Measurements from ENCODE around the gene RHEX. TPM values are rescaled to one million over a fixed set of nuclear protein-coding genes. Genes with fewer than 3 reads are reported as not detected.
A peak's percentile ranks its signal among the peaks of the same experiment; 100 is the strongest.

Gene RHEX
- total RNA-seq, 2 experiments from 2014 or later, result not detected

- no peaks in the 10 kb centered on the region for H3K36me3 Mint-ChIP-seq
- CTCF ChIA-PET, result interaction anchor here (0.8 to 11.6 kb wide), 3 partner anchors 80 to 134 kb away, joined by 3 to 129 read pairs (median 3); no protein-coding TSS in a partner anchor
- no peaks in the 10 kb centered on the region for H3K4me1 Mint-ChIP-seq
- H3K27ac Mint-ChIP-seq, result no peak overlapping the region
- ATAC-seq, result no peak
- peaks cover 30% of the 10 kb centered on the region for H3K27me3 Mint-ChIP-seq
- DNase-seq, result peak; percentile 23
- no peak overlapping the region for H3K4me3 Mint-ChIP-seq
- H3K9me3 Mint-ChIP-seq (ENCODE audit: low read depth), result no peaks in the 10 kb centered on the region
Observed at GRCh38 chr1:206111271-206111927, 58.4 kb downstream of the RHEX start.

DNA sequence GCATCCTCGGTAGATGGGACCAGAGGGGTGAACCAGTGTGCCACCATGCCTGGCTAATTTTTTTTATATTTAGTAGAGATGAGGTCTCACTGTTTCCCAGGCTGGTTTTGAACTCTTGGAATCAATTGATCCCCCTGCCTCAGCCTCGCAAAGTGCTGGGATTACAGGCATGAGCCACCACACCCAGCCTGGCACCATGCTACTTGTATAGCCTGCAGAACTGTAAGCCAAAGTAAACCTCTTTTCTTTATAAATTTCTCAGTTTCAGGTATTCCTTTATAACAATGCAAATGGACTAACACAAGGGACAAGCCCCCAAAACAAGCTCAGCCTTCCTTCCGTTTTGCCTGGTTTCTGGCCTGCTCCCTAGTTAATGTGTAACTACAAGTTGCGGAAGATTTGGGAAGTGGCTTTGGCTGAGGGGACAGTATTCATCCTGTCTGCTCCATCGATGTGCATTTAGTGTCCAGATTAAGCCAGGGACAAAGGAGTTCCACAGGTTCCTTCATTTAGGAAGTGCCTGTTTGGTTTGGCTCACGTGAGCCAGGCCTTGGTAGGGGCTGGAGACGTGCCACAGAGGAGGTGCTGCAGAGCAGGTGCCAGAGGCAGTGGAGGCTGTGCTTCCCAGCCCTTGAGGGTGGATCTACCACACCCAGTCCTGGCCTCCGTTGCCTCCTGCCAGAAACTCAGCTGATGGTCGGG lies 59.8 kb downstream of the RHEX start:
- ATAC-seq (no peak), DNase-seq (peak; percentile 33)
- H3K9me3 Mint-ChIP-seq (ENCODE audit: low read depth), result no peaks in the 10 kb centered on the region
- CTCF ChIA-PET, result no interaction called here
- H3K4me1 Mint-ChIP-seq, result peaks cover 5% of the 10 kb centered on the region
- peaks cover 36% of the 10 kb centered on the region for H3K27me3 Mint-ChIP-seq
- no peaks in the 10 kb centered on the region for H3K36me3 Mint-ChIP-seq
- no peak overlapping the region for H3K4me3 Mint-ChIP-seq
- no peak overlapping the region for H3K27ac Mint-ChIP-seq

GRCh38 chr1:206114692-206115640 lies 62.0 kb downstream of the RHEX start:
- peaks cover 7% of the 10 kb centered on the region for H3K4me1 Mint-ChIP-seq
- CTCF ChIA-PET, result interaction anchor here (0.6 to 1.5 kb wide), 5 partner anchors 9 to 323 kb away, joined by 3 to 5 read pairs (median 4); no protein-coding TSS in a partner anchor
- DNase-seq (peak; percentile 7), ATAC-seq (no peak)
- H3K9me3 Mint-ChIP-seq (ENCODE audit: low read depth), result no peaks in the 10 kb centered on the region
- peaks cover 50% of the 10 kb centered on the region for H3K27me3 Mint-ChIP-seq
- H3K36me3 Mint-ChIP-seq, result peaks cover 3% of the 10 kb centered on the region
- no peak overlapping the region for H3K27ac Mint-ChIP-seq
- H3K4me3 Mint-ChIP-seq, result no peak overlapping the region

DNA sequence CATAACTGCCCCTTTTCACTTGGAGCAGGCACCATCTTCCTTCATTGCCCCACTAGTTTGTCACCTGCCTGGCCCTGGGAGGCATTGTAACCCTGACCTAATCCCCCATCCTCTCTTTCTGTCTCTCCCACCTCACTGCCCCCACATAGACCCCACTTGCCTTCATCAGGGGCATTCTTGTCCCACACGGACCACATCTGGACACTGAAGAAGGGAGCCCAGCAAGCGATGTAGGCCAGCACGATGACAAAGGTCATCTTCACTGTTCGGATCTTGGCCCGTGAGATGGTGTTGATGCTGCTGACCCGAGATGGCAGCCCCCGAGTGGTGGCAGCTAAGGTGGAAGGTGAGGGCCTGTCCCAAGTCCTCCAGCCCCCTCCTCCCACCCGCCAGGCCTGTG lies 62.8 kb downstream of the RHEX start:
- DNase-seq (peak; percentile 9), ATAC-seq (no peak)
- H3K36me3 Mint-ChIP-seq, result peaks cover 3% of the 10 kb centered on the region
- CTCF ChIA-PET, result interaction anchor here (1.0 to 1.5 kb wide), 2 partner anchors 10 to 324 kb away, joined by 4 to 5 read pairs; no protein-coding TSS in a partner anchor
- H3K27ac Mint-ChIP-seq, result no peak overlapping the region
- peaks cover 56% of the 10 kb centered on the region for H3K27me3 Mint-ChIP-seq
- peaks cover 4% of the 10 kb centered on the region for H3K9me3 Mint-ChIP-seq (ENCODE audit: low read depth)
- H3K4me3 Mint-ChIP-seq, result no peak overlapping the region
- H3K4me1 Mint-ChIP-seq, result peaks cover 7% of the 10 kb centered on the region

DNA sequence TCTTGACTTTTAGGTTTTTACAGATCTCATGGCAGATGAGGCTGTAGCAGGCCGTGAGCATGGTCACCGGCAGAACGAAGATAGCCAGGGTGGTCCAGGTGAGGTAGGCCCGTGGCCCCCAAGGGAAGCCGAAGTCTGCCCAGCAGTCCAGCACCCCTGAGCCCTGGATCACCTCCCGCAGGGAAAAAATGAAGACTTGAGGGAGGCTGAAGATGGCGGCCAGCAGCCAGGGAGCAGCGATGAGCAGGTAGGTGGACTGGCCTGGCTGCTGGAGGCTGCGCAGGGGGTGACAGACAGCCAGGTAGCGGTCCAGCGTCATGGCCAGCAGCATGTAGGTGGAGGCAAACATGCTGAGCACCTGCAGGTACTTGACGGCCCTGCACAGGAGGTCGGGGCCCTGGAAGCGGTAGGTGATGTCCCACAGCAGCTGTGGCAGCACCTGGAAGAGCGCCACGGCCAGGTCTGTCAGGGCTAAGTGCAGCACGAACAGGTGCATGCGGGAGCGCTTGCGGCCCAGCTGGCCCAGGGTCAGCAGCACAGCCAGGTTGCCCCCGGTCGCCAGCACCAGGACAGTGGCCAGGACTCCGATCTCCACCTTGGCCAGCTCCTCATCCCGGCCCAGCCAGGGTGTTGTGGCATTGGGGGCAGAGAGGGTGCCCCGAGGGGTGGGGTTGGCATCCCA lies 63.4 kb downstream of the RHEX start:
- Mint-ChIP-seq H3K4me1 (peaks cover 7% of the 10 kb centered on the region), H3K27ac (no peak overlapping the region), H3K9me3 (ENCODE audit: low read depth) (peaks cover 8% of the 10 kb centered on the region), H3K36me3 (peaks cover 6% of the 10 kb centered on the region), H3K27me3 (peaks cover 59% of the 10 kb centered on the region), H3K4me3 (no peak overlapping the region)
- no peak for ATAC-seq
- CTCF ChIA-PET, result no interaction called here
- DNase-seq, result peak; percentile 16

- Mint-ChIP-seq H3K4me1 (peaks cover 7% of the 10 kb centered on the region), H3K9me3 (ENCODE audit: low read depth) (peaks cover 8% of the 10 kb centered on the region), H3K27me3 (peaks cover 62% of the 10 kb centered on the region), H3K4me3 (no peak overlapping the region), H3K36me3 (peaks cover 6% of the 10 kb centered on the region), H3K27ac (no peak overlapping the region)
- no peak for DNase-seq
- CTCF ChIA-PET, result no interaction called here
- ATAC-seq, result no peak
Observed at GRCh38 chr1:206116873-206117150, 63.8 kb downstream of the RHEX start.

DNA sequence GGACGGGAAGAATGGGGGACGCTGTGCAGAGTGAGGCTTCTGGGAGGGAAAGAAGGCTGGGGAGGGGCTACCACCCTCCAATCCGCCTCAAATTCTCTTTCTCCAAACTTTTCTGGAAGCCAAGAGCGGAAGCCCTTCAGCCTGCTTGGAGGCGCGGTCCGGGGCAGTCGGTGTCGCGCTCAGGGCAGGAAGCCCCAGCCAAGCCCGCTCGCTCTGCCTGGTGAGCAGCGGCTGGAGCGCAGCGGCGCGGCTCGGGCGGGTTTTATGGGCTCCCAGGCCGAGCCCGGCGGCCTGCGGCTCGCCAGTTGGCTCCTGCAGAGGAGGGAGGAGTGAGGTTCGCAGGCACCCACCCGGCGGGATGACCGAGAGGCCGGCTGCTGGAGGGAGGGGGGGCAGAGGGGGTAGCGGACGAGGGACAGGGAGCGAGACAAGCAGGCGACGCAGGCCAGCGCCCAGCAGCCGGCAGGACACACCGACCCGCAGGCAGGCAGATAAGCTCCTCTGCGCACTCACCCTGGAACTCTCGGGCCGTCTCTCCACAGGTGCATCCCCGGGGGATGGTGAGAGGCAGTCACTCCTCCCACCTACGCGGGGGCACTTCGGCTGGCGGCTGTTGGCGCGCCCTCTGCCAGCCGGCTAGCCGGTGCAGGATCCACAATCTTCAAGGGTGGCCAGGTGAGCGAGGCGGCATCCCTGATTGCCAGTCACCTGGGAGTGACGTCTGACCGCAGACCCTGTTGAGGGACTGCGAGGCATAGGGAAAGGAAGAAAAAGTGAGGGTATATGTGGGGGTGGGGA lies 64.4 kb downstream of the RHEX start, which contains the start of gene AVPR1B:
TSS of gene AVPR1B (minus strand) at position 238 of the 798 bp plus-strand sequence. CDS start 498 bp downstream, outside the sequence.
- peaks cover 66% of the 10 kb centered on the region for H3K27me3 Mint-ChIP-seq
- ATAC-seq (peak; percentile 53), DNase-seq (peak; percentile 37)
- H3K27ac Mint-ChIP-seq, result no peak within 1 kb of the TSS
- peak within 1 kb of the TSS; percentile 31 for H3K4me3 Mint-ChIP-seq
- H3K36me3 Mint-ChIP-seq, result peaks cover 6% of the 10 kb centered on the region
- H3K9me3 Mint-ChIP-seq (ENCODE audit: low read depth), result peaks cover 10% of the 10 kb centered on the region
- H3K4me1 Mint-ChIP-seq, result peaks cover 7% of the 10 kb centered on the region
- CTCF ChIA-PET, result no interaction called here

DNA sequence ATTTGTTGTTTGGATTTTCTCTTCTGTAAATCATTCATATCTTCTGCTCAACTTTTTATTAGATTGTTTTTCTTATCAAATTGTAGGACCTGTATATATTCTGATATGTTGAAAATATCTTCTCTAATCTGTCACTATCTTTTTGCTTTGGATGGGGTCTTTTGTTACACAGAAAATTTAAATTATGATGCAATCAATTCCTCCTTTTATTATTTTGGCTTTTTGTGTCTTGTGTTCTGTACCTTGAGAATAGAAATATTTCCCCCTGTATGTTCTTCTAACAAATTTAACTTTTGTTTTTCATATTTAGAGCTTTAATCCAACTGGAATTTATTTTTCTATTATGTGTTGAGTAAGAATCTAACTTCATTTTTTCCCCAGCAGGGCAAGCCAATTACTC lies 67.4 kb downstream of the RHEX start:
- CTCF ChIA-PET, result interaction anchor here (1.5 to 1.6 kb wide), 2 partner anchors 14 to 15 kb away, joined by 3 to 4 read pairs; no protein-coding TSS in a partner anchor

DNA sequence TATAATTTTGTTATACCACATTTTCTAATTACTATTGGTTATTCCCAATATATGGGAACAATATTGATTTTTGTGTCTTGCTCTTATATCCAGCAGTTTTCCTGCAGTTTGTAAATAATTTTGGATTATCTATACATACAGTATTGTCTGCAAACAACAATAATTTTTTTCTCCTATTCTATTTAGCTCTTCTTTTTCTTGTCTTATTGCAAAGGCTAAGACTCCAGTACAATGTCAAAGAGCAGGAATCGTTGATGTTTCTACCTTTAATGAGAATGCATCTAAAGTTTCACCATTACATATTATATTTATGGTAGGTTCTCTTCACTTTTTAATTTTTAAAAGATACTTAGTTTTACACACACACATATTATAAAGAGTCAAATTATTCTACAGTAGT lies 68.3 kb downstream of the RHEX start:
- Mint-ChIP-seq H3K4me3 (no peak overlapping the region), H3K27ac (no peak overlapping the region), H3K9me3 (ENCODE audit: low read depth) (peaks cover 13% of the 10 kb centered on the region), H3K36me3 (peaks cover 6% of the 10 kb centered on the region), H3K27me3 (peaks cover 70% of the 10 kb centered on the region), H3K4me1 (peaks cover 7% of the 10 kb centered on the region)
- ATAC-seq (no peak), DNase-seq (no peak)
- CTCF ChIA-PET, result interaction anchor here (1.0 kb wide), 1 partner anchor 90 kb away, joined by 3 read pairs; no protein-coding TSS in a partner anchor

More for the DNA sequence above, 67.4 kb downstream of the RHEX start:
- Mint-ChIP-seq H3K36me3 (peaks cover 6% of the 10 kb centered on the region), H3K4me1 (peaks cover 7% of the 10 kb centered on the region), H3K27me3 (peaks cover 71% of the 10 kb centered on the region), H3K4me3 (no peak overlapping the region), H3K27ac (no peak overlapping the region), H3K9me3 (ENCODE audit: low read depth) (peaks cover 13% of the 10 kb centered on the region)
- ATAC-seq (no peak), DNase-seq (no peak)

DNA sequence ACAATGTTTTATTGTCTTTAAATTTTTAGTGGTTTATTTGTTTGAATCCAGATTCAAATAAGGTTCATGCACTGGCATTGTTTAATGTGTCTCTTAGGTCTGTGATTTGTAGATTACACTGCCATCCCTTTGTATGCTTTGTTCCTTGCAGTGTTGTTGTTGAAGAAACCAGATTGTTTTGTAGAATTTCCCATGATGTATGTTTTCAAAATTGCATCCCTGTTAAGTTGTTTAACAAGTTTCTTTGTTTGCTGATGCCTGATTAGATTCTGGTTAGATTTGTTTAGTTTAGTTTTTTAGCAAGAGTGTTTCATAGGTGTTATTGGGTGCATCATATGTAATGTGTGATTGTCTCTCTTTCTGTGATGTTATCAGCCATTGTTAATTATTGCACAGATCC lies 69.7 kb downstream of the RHEX start:
- H3K27me3 Mint-ChIP-seq, result peaks cover 67% of the 10 kb centered on the region
- DNase-seq (no peak), ATAC-seq (no peak)
- peaks cover 6% of the 10 kb centered on the region for H3K36me3 Mint-ChIP-seq
- peaks cover 13% of the 10 kb centered on the region for H3K9me3 Mint-ChIP-seq (ENCODE audit: low read depth)
- no peak overlapping the region for H3K4me3 Mint-ChIP-seq
- H3K4me1 Mint-ChIP-seq, result peaks cover 2% of the 10 kb centered on the region
- CTCF ChIA-PET, result no interaction called here
- H3K27ac Mint-ChIP-seq, result no peak overlapping the region

DNA sequence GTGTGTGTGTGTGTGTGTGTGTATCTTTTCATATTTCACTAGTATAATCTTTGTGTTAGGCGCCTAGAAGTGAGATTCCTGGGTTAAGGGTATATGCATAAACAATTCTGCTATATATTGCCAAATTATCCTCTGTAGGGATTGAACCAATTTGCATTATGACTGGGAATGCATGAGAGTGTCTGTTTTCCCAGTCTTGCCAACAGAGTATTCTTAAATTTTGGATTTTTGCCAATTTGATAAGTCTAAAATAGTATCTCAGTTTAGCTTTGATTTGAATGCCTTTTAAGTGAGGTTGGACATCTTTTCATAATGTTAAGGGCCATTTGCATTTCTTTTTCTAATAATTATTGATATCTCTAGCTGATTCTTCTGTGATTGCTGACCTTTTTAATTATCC lies 72.4 kb downstream of the RHEX start:
- CTCF ChIA-PET, result interaction anchor here (0.6 kb wide), 1 partner anchor 10 kb away, joined by 4 read pairs; no protein-coding TSS in a partner anchor
- Mint-ChIP-seq H3K9me3 (ENCODE audit: low read depth) (peaks cover 12% of the 10 kb centered on the region), H3K27ac (no peak overlapping the region)

DNA sequence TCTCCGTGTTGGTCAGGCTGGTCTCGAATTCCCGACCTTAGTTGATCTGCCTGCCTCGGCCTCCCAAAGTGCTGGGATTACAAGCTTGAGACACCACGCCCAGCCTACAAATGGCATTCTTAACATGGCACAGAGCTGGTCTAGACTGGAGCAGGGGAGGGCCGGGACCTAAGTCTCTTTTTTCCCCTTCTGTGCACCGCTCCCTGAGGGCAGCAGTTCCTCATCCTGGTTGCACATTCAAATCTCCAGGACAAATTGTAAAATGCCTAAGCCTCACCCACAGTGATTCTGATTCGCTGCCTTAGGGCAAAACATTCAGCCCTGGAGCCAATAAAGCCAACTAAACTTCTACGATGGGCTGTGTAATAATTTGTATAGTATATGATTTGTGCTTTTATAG lies 74.4 kb downstream of the RHEX start:
- Mint-ChIP-seq H3K4me1 (no peaks in the 10 kb centered on the region), H3K9me3 (ENCODE audit: low read depth) (peaks cover 3% of the 10 kb centered on the region), H3K36me3 (no peaks in the 10 kb centered on the region), H3K27ac (no peak overlapping the region), H3K4me3 (no peak overlapping the region), H3K27me3 (peaks cover 54% of the 10 kb centered on the region)
- DNase-seq, result no peak
- ATAC-seq, result no peak
- CTCF ChIA-PET, result interaction anchor here (0.7 kb wide), 1 partner anchor 96 kb away, joined by 3 read pairs; no protein-coding TSS in a partner anchor

More for the DNA sequence above, 72.4 kb downstream of the RHEX start:
- peaks cover 3% of the 10 kb centered on the region for H3K36me3 Mint-ChIP-seq
- H3K4me1 Mint-ChIP-seq, result no peaks in the 10 kb centered on the region
- no peak for ATAC-seq
- H3K4me3 Mint-ChIP-seq, result no peak overlapping the region
- H3K27me3 Mint-ChIP-seq, result peaks cover 63% of the 10 kb centered on the region
- DNase-seq, result no peak
